GM19324 (cell line): ENCODE results near the gene PKIG.

Source experiments
- ATAC-seq: cut with Tn5 transposase; IDR thresholded peaks from one replicate; pipeline ENCODE4 v1.9.1; 2021; ENCODE audit warnings: mild to moderate bottlenecking, moderate library complexity; ENCODE audit not compliant: unreplicated experiment, low FRiP score

PKIG gene

GRCh38 chr20:44637042-44637441 lies 54.7 kb downstream of the PKIG start:
- no peak for ATAC-seq

GRCh38 chr20:44637522-44638372 lies 55.4 kb downstream of the PKIG start:
- ATAC-seq = no peak

- no peak for ATAC-seq
These were observed 58.1 kb downstream of the PKIG start for GRCh38 chr20:44640522-44640921.

GRCh38 chr20:44641325-44641724 lies 58.9 kb downstream of the PKIG start:
- ATAC-seq = no peak

DNA sequence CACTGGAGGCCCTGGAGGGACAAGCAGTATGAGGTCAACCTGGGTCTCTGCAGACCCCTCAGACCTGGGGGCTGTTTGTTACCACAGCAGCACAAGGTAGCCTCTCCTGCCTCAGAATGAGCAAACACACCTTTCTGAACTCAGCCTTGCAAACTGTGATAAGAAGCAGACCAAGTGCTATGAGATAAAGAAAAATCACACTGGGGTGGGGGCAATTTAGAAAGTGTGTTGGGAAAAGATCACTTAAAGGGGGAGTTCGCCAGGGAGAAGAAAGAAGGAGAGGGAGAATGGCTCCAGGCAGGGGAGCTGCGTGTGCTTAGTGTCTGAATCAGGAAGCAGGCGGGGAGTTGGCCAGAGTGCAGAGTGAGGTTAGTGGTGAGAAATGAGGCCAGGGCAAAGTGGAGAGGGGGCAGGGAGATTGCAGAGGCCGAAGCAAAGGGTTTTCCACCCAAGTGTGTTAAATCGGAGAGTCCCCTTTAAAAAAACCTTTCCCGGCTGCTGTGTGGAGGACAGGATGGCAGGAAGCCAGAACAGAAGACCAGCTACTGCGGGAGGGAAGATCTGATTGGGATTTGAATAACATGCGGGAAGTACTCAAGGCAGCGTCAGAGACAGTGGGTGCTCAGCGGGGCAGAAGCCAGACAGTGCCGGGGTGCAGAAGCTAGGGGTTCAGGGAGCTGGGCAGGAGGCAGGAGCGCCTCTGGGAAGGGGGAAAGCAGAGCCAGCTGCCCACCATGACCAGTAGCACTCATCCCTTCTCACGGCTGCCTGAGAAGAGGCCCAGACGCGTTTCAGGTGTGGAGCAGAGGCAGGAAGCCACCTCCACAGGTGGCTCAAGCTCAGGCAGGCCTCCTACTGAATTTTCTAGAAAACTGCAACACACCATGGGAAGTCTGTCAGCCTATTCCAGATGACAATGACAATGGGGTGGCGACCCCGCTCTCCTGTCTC lies 60.1 kb downstream of the PKIG start:
- ATAC-seq = no peak

- no peak for ATAC-seq
These were observed 60.8 kb downstream of the PKIG start for GRCh38 chr20:44643154-44643519.

DNA sequence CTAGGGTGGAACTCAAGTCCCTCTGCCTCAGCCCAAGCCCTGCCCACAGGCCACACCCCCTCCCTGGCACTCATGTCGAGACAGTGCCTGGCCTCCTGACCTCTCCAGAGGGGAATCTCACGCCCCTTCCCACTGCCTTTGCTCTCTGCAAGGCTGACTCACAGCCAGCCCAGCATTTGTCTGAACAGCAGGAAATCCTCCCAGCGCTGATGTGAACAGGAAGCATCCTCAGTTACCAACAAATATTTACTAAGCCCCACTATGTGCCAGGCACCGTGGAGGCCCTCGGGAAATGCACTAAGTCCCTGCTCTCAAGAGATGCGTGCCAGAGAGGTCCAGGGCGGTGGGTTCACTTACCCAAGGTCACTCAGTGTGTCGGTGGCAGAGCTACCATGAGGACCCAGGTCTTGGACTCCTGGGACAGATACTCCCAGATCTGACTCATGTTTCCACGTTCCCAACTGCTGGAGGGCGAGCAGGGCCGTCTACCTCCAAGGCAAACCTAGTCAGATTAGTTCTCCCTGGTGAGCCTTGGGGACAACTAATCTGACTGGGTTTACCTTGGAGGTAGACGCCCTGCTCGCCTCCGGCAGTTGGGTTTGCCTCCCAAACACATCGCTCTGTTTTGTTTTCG lies 61.3 kb downstream of the PKIG start:
- no peak for ATAC-seq

- ATAC-seq = no peak
These were observed 61.8 kb downstream of the PKIG start for GRCh38 chr20:44644230-44644617.

DNA sequence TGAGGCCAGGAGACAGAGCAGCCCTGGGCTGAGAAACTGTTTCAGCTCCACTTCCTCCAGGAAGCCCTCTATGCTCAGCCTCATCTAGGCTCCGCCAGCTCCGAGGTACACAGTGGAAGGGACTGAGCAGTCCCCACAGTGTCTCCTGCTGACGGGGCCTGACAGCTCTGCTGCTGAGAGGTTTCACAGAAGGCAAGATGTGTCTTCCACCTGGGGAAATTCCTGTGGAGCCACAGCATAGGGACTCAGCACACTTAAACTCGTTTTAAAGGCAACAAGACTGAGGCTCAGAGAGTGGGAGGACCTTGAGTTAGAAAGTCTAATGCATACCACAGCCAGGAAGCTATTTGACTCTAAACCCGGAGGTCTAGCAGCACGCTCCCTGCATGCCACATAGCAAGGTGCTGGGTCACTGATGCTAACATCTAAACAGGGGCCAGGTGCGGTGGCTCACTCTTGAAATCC lies 62.3 kb downstream of the PKIG start:
- no peak for ATAC-seq

DNA sequence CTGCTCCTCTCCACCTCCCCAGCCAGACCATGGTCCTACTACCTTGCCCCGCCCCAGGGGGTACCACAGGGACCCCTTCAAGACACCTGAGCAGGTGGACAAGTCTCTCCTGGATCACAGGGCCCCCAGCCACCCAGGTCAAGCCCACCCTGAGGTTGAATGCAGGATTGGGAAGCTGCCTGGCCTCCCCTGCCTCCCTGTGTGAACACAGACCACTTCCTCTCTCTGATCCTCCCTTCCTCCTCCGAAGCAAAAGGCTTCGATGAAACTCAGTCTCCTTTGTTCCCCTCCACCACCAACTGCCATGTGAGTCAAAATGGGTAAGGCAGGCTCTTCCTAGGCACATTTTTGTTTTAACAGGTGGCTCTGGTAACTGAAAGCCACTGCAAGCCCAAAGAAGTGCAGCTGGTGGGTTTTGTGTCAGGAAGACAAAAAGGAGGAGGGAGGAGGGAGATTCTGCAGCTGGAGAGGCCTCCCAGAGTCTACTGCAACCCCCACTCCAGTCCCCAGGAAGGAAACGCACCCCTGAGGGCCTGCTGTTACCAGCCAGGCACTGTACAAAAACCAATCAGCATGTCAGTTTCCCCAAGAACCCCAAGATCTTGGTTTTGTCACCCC lies 63.8 kb downstream of the PKIG start:
- ATAC-seq = peak; percentile 35

DNA sequence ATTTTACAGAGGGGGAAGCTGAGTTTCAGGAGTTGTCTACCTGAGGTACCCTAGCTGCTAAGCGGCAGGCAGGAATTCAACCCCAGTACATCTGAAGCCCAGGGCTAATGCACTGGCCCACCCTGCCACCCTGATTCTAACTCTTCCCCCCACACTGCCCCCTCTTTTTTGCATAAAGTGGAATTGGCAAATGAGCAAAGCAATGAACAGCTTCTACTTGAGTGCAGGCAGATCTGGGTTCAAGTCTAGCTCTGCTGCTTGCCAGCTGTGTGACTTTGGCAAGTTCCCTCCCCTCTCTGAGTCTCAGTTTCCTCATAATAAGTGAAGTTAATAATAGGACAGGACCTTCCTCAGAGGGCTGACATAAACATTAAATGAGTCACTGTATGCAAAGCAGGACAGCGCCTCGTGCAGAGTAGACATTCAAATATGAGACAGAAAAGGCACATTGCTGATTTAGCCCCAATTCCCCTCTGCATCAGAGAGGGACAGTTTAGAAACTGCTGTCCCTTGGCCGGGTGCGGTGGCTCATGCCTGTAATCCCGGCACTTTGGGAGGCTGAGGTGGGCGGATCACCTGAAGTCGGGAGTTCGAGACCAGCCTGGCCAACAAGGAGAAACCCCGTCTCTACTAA lies 64.4 kb downstream of the PKIG start:
- ATAC-seq = peak; percentile 37

- no peak for ATAC-seq
These were observed 65.7 kb downstream of the PKIG start for GRCh38 chr20:44648068-44648467.

- no peak for ATAC-seq
These were observed 66.2 kb downstream of the PKIG start for GRCh38 chr20:44648579-44648978.

- ATAC-seq = no peak
These were observed 66.7 kb downstream of the PKIG start for GRCh38 chr20:44649126-44649525.

GRCh38 chr20:44649976-44650375 lies 67.6 kb downstream of the PKIG start:
- ATAC-seq = no peak

- no peak for ATAC-seq
These were observed 68.5 kb downstream of the PKIG start for GRCh38 chr20:44650771-44651433.

DNA sequence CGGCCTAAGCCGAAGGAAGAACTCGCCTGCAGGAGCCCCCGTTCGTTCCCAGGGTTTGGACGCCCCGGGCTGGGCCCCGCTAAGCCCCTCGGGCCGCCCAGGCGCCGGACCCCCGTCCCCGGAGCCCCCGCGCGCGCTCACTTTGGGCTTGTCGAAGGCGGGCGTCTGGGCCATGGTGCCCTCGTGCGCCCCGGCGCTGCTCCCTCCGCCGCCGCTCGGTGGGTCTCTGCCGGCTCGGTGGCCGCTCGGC lies 69.0 kb downstream of the PKIG start:
- ATAC-seq = no peak

DNA sequence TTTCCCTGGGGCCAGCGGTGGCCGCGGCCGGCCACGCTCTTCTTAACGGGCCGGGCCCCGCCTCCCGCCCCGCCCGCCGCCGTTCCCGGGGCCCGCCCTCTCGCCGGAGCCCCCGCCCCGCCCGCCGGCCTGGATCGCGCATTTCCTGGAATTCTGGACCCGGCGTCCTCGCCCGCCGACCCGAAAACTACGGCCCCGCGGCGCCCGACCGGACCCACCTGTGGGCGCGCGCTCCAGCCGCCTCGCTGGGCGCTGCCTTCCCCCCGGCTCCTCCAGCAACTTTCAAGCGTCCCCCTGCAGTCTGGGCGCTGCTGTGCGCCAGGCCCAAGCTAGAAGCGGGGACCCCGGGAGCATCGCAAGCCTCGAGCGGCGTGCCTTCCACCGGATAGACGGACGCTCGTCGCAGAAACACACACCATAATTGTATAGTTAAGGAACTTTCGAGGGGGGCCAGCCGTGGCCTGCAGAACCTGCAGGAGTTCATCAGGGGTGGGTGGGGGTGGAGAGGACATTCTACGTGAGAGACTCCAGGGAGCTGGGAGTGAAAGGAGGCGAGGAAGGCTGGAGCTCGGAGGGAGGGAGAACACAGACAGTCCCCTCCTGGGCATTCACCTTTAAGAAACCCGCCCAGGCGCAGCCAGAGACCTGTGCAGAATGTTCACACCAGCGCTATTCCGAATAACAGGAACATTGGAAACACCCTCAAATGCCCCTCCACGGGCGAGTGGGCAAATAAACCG lies 69.5 kb downstream of the PKIG start, which contains the start of gene ADA:
Gene ADA, minus strand, starts transcription at position 16 of the 740 bp plus-strand sequence. CDS start 92 bp downstream, outside the sequence.
- no peak for ATAC-seq

DNA sequence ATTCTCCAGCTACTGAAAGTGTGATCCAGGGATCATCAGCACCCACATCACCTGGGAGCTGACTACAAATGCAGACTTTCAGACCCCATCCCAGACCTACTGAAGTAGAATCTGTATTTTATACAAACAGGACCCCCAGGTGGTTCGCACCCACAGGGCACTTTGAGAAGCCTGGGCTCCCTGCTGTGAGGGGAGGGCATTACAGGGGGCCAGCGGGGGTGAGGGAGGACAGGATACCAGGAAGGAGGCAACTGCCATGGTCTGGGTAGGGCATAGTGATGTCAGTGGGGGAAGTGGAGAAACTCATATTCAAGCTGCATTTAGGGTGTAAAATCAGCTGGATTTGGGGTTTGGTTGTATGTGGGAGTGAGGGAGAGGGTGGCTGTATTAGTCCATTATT lies 71.2 kb downstream of the PKIG start:
- ATAC-seq = no peak
